ENCODE measurements around the gene DCC. TPM values are rescaled to one million over a fixed set of nuclear protein-coding genes. Genes with fewer than 3 reads are reported as not detected.

Gene DCC
- total RNA-seq, 1 experiment from 2014 or later: not detected

DNA sequence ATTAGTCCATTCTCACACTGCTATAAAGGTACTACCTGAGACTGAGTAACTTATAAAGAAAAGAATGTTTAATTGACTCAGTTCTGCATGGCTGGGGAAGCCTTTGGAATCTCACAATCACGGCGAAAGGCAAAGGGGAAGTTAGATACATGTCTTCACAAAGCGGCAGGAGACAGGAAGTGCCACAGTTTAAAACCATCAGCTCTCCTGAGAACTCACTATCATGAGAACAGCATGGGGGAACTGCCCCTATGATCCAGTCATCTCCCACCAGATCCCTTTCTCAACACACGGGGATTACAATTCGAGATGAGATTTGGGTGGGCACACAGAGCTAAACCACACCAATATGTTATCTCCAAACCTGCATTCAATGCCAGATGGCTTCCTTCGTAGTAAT, 716.1 kb downstream of the DCC start:
- POLR2A ChIA-PET: no interaction called here
- Histone ChIP-seq H3K4me1 (ENCODE audit: control insufficient read depth in 1 of 2, insufficient read depth in 2 of 2, low read length in 2 of 2) (no peaks in the 10 kb centered on the region), H3K4me2 (ENCODE audit: low read length) (no peak overlapping the region), H3K36me3 (ENCODE audit: control insufficient read depth in 1 of 2, insufficient read depth in 2 of 2, low read length in 2 of 2) (no peaks in the 10 kb centered on the region), H2AFZ (ENCODE audit: low read depth, low read length, poor library complexity, severe bottlenecking) (no peak overlapping the region), H3K27me3 (ENCODE audit: insufficient read depth, low read length) (no peaks in the 10 kb centered on the region), H4K20me1 (ENCODE audit: insufficient read depth) (no peaks in the 10 kb centered on the region), H3K9me3 (ENCODE audit: control insufficient read depth in 1 of 2, insufficient read depth in 1 of 2, low read depth in 1 of 2, low read length in 2 of 2) (peaks cover 9 to 16% of the 10 kb centered on the region in 2 experiments; a peak in 2 of 4 replicates), H3K27ac (ENCODE audit: low read depth, low read length) (no peak overlapping the region), H3K4me3 (replicated peaks in 1 of 2; ENCODE audit: low read depth in 1 of 2, low read length in 2 of 2) (no peak overlapping the region), H3K79me2 (ENCODE audit: insufficient read depth, low read length) (no peaks in the 10 kb centered on the region), H3K9me2 (ENCODE audit: insufficient read depth) (no peaks in the 10 kb centered on the region), H3K9ac (ENCODE audit: low read length) (no peak overlapping the region)
- intact Hi-C loops (cut with micrococcal nuclease): no loop called here
- CTCF ChIA-PET: no interaction called here
- TF ChIP-seq, protein P1, sequence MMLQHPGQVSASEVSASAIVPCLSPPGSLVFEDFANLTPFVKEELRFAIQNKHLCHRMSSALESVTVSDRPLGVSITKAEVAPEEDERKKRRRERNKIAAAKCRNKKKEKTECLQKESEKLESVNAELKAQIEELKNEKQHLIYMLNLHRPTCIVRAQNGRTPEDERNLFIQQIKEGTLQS (IDR thresholded peaks at IDR 0.05): no peak
- TF ChIP-seq ZFX (IDR thresholded peaks at IDR 0.05) (no peak), EZH2phosphoT487 (IDR thresholded peaks at IDR 0.05; ENCODE audit: borderline replicate concordance) (no peak), SIN3A (IDR thresholded peaks at IDR 0.05; ENCODE audit: low read depth) (no peak), ZNF274 (IDR thresholded peaks at IDR 0.05; ENCODE audit: low read depth, low read length) (no peak), POLR2AphosphoS5 (IDR thresholded peaks at IDR 0.05; ENCODE audit: low read depth, low read length) (no peak), ELF1 (IDR thresholded peaks at IDR 0.05; ENCODE audit: borderline replicate concordance, low read depth) (no peak), CBX3 (IDR thresholded peaks at IDR 0.05; ENCODE audit: low read depth) (no peak), POLR2A (IDR thresholded peaks at IDR 0.05; ENCODE audit: borderline replicate concordance, extremely low read depth, insufficient read depth, insufficient read length) (no peak)
- TF ChIP-seq, protein P2, sequence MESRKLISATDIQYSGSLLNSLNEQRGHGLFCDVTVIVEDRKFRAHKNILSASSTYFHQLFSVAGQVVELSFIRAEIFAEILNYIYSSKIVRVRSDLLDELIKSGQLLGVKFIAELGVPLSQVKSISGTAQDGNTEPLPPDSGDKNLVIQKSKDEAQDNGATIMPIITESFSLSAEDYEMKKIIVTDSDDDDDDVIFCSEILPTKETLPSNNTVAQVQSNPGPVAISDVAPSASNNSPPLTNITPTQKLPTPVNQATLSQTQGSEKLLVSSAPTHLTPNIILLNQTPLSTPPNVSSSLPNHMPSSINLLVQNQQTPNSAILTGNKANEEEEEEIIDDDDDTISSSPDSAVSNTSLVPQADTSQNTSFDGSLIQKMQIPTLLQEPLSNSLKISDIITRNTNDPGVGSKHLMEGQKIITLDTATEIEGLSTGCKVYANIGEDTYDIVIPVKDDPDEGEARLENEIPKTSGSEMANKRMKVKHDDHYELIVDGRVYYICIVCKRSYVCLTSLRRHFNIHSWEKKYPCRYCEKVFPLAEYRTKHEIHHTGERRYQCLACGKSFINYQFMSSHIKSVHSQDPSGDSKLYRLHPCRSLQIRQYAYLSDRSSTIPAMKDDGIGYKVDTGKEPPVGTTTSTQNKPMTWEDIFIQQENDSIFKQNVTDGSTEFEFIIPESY (IDR thresholded peaks at IDR 0.05; ENCODE audit: extremely low read depth, insufficient replicate concordance, low read length): no peak
- TF ChIP-seq, protein P3, sequence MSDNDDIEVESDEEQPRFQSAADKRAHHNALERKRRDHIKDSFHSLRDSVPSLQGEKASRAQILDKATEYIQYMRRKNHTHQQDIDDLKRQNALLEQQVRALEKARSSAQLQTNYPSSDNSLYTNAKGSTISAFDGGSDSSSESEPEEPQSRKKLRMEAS (IDR thresholded peaks at IDR 0.05): no peak
- ATAC-seq: no peak
- no peak for DNase-seq (ENCODE audit: low read depth, low spot score)
- BruUV-seq (replicated peaks): no TSS peak
- RAD21 ChIA-PET (ENCODE audit: low non-redundant PET in 1 of 2, low total read pairs in 2 of 2, uncharacterized antibody in 2 of 2, unreplicated experiment in 2 of 2): no interaction called here

Measured in HCT116 (cell line).